ENCODE results near the gene SMYD5. TPM values are rescaled to one million over a fixed set of nuclear protein-coding genes. Genes with fewer than 3 reads are reported as not detected.
A peak's percentile ranks its signal among the peaks of the same experiment; 100 is the strongest.
"Not testable (repeated sequence)": the region's sequence is repeated elsewhere in the genome, so short reads cannot be mapped to it uniquely, and the experiment has no call there.

Gene SMYD5
- total RNA-seq, 4 donors from 2014 or later, result 5.6 to 22.1 (median 17.6) TPM

- Histone ChIP-seq H3K27me3 (peaks cover 0 to 81% (median 2%) of the 10 kb centered on the region in 4 donors), H3K9me3 (no peaks in the 10 kb centered on the region), H3K27ac (peak overlapping the region; percentile 35 to 90 (median 81)), H3K36me3 (no peaks in the 10 kb centered on the region), H3K4me3 (peak overlapping the region; percentile 29 to 73 (median 58)), H3K4me1 (peaks cover 17 to 32% (median 21%) of the 10 kb centered on the region in 3 donors)
- TF ChIP-seq POLR2A (IDR thresholded peaks at IDR 0.05) (no peak), CTCF (IDR thresholded peaks at IDR 0.05) (peak; percentile 94 to 98 (median 97))
- 0 to 1% methylated on average over 13 to 26 of the region's 56 CpGs for WGBS, 2 donors
- intact Hi-C loops (cut with DNase I), result loop anchor here (10.0 kb wide), 1 partner anchor 282 kb away; no protein-coding TSS in a partner anchor
- peak; percentile 36 for DNase-seq
Observed at GRCh38 chr2:73176881-73177644, 37.0 kb upstream of the SMYD5 start.

GRCh38 chr2:73177645-73178255 lies 36.3 kb upstream of the SMYD5 start:
- TF ChIP-seq CTCF (IDR thresholded peaks at IDR 0.05) (no peak), POLR2A (IDR thresholded peaks at IDR 0.05) (no peak)
- H3K36me3 ChIP-seq, result no peaks in the 10 kb centered on the region
- peaks cover 0 to 79% (median 2%) of the 10 kb centered on the region in 4 donors for H3K27me3 ChIP-seq
- intact Hi-C loops (cut with DNase I), result loop anchor here (10.0 kb wide), 1 partner anchor 283 kb away; no protein-coding TSS in a partner anchor
- no peaks in the 10 kb centered on the region for H3K9me3 ChIP-seq
- H3K27ac ChIP-seq, result peak overlapping the region in 1 of 4 donors; percentile 90
- WGBS, 2 donors, result 13 to 29% methylated on average over 3 to 6 of the region's 12 CpGs
- H3K4me3 ChIP-seq, result peak overlapping the region in 3 of 4 donors; percentile 55 to 73 (median 62)
- H3K4me1 ChIP-seq, result peaks cover 17 to 32% (median 21%) of the 10 kb centered on the region in 3 donors
- no peak for DNase-seq

GRCh38 chr2:73185965-73186364 lies 28.1 kb upstream of the SMYD5 start:
- WGBS, 2 donors, result 67 to 95% methylated on average over 2 of the region's 2 CpGs

GRCh38 chr2:73187549-73187948 lies 26.5 kb upstream of the SMYD5 start:
- no peak for DNase-seq
- H3K27me3 ChIP-seq, result peaks cover 0 to 30% (median 0%) of the 10 kb centered on the region in 4 donors
- no peak overlapping the region for H3K27ac ChIP-seq
- WGBS, 2 donors, result 38% methylated on average over 2 of the region's 2 CpGs; no CpG with 5 or more reads in 1 of the 2 donors
- no peak overlapping the region for H3K4me3 ChIP-seq
- peaks cover 0 to 4% (median 0%) of the 10 kb centered on the region in 3 donors for H3K9me3 ChIP-seq
- no peaks in the 10 kb centered on the region for H3K36me3 ChIP-seq
- intact Hi-C loops (cut with DNase I), result no loop called here
- TF ChIP-seq CTCF (IDR thresholded peaks at IDR 0.05), result no peak
- no peak for TF ChIP-seq POLR2A (IDR thresholded peaks at IDR 0.05)
- H3K4me1 ChIP-seq, result no peaks in the 10 kb centered on the region

More at GRCh38 chr2:73185965-73186364, 28.1 kb upstream of the SMYD5 start:
- Histone ChIP-seq H3K9me3 (peaks cover 0 to 4% (median 0%) of the 10 kb centered on the region in 3 donors), H3K27me3 (peaks cover 0 to 33% (median 0%) of the 10 kb centered on the region in 4 donors), H3K4me3 (no peak overlapping the region), H3K36me3 (no peaks in the 10 kb centered on the region), H3K27ac (no peak overlapping the region), H3K4me1 (no peaks in the 10 kb centered on the region)
- intact Hi-C loops (cut with DNase I), result no loop called here
- no peak for DNase-seq
- TF ChIP-seq POLR2A (IDR thresholded peaks at IDR 0.05) (no peak), CTCF (IDR thresholded peaks at IDR 0.05) (no peak)

- no peak for TF ChIP-seq CTCF (IDR thresholded peaks at IDR 0.05)
- no peak for TF ChIP-seq POLR2A (IDR thresholded peaks at IDR 0.05)
- Histone ChIP-seq H3K36me3 (no peaks in the 10 kb centered on the region), H3K27me3 (peaks cover under 1 to 70% (median 5%) of the 10 kb centered on the region in 4 donors), H3K9me3 (no peaks in the 10 kb centered on the region), H3K4me3 (no peak overlapping the region), H3K27ac (no peak overlapping the region), H3K4me1 (peaks cover 2 to 9% (median 5%) of the 10 kb centered on the region in 3 donors)
- intact Hi-C loops (cut with DNase I), result no loop called here
- no peak for DNase-seq
Observed at GRCh38 chr2:73197579-73197978, 16.5 kb upstream of the SMYD5 start.

GRCh38 chr2:73200281-73200680 lies 13.8 kb upstream of the SMYD5 start:
- H3K36me3 ChIP-seq; DNase-seq; intact Hi-C loops (cut with DNase I); H3K4me3 ChIP-seq; H3K9me3 ChIP-seq; H3K27ac ChIP-seq: not testable (repeated sequence)
- Histone ChIP-seq H3K27me3 (peaks cover 7 to 97% (median 18%) of the 10 kb centered on the region in 4 donors), H3K4me1 (peaks cover 10 to 18% (median 13%) of the 10 kb centered on the region in 3 donors)
- 50 to 54% methylated on average over 10 of the region's 10 CpGs for WGBS, 2 donors
